ENCODE measurements around the gene ATP5PO. TPM values are rescaled to one million over a fixed set of nuclear protein-coding genes. Genes with fewer than 3 reads are reported as not detected.

Gene ATP5PO
- total and polyA plus RNA-seq, 2 of the 13 experiments (the other 11 are each of a cell fraction or from before 2014, with no cell fraction given), result 256 to 297 TPM

DNA sequence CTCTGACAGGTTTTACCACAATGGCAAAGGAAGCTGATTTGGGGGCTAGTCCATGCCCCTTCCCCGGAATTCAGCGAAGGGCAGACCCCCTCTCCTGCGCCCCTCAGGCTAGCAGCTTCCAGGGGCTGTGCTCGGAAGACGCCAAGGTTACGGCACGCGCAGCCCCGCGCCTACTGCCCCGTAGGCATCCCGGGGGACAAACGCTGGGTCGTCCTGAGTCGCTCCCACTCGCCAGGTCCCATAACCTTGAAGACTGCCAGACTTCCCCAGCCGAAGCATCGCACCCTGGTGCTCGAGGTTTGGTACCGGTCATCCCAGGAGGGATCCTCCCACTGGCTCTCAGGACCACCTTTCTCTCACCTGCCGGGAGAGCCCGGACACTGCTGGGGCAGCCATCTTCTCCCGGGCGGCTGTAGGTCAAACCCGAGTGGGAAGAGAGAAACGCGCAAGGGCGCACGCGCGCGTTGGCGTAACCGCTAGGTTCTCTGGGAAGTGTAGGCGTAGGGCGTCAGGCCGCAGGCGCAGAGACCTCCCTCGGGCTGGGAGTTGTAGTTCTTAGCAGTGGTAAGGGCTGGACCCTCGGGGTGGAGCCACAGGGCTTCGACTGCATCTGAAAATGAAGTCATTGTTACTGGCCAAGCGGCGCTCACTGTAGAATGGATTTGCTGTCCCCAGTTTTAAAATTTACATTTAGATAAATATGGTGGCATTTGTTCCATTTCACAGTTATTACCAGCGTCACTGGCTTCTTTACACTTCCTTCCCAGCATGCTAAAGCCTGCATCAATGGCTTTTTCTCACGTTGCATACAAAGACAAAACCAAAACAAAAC, at the start of gene ATP5PO (continued):
- TF ChIP-seq, protein P1, sequence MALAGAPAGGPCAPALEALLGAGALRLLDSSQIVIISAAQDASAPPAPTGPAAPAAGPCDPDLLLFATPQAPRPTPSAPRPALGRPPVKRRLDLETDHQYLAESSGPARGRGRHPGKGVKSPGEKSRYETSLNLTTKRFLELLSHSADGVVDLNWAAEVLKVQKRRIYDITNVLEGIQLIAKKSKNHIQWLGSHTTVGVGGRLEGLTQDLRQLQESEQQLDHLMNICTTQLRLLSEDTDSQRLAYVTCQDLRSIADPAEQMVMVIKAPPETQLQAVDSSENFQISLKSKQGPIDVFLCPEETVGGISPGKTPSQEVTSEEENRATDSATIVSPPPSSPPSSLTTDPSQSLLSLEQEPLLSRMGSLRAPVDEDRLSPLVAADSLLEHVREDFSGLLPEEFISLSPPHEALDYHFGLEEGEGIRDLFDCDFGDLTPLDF (CRISPR knock-in tag; IDR thresholded peaks at IDR 0.05), result no peak
- TF ChIP-seq PHF8 (CRISPR knock-in tag; IDR thresholded peaks at IDR 0.05) (peak; percentile 96), ZNF552 (CRISPR knock-in tag; IDR thresholded peaks at IDR 0.05; ENCODE audit: borderline replicate concordance) (0 out of 2 replicates have a peak, but pooled peaks have one; percentile 39), PCBP1 (IDR thresholded peaks at IDR 0.05; ENCODE audit: borderline replicate concordance, low read depth, low read length) (0 out of 2 replicates have a peak, but pooled peaks have one; percentile 28), ZNF264 (CRISPR knock-in tag; IDR thresholded peaks at IDR 0.05) (no peak), MYPOP (CRISPR knock-in tag; IDR thresholded peaks at IDR 0.05) (peak; percentile 46; the same call in 1 of the 2 replicates), ZNF710 (CRISPR knock-in tag; IDR thresholded peaks at IDR 0.05; ENCODE audit: borderline replicate concordance) (no peak), ZBTB14 (CRISPR knock-in tag; IDR thresholded peaks at IDR 0.05) (no peak), CHD4 (IDR thresholded peaks at IDR 0.05; ENCODE audit: borderline replicate concordance, low read length) (no peak), E2F5 (CRISPR knock-in tag; conservative IDR thresholded peaks at IDR 0.05) (no peak), ZNF234 (CRISPR knock-in tag; conservative IDR thresholded peaks at IDR 0.05) (no peak), KLF12 (CRISPR knock-in tag; IDR thresholded peaks at IDR 0.05; ENCODE audit: borderline replicate concordance) (no peak), REPIN1 (CRISPR knock-in tag; IDR thresholded peaks at IDR 0.05; ENCODE audit: borderline replicate concordance, low read depth) (no peak), GABPA (IDR thresholded peaks at IDR 0.05; ENCODE audit: low read depth, low read length) (no peak), GABPA (CRISPR knock-in tag; IDR thresholded peaks at IDR 0.05; ENCODE audit: low read depth) (peak; percentile 67)
- TF ChIP-seq, protein P2, sequence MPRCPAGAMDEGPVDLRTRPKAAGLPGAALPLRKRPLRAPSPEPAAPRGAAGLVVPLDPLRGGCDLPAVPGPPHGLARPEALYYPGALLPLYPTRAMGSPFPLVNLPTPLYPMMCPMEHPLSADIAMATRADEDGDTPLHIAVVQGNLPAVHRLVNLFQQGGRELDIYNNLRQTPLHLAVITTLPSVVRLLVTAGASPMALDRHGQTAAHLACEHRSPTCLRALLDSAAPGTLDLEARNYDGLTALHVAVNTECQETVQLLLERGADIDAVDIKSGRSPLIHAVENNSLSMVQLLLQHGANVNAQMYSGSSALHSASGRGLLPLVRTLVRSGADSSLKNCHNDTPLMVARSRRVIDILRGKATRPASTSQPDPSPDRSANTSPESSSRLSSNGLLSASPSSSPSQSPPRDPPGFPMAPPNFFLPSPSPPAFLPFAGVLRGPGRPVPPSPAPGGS (CRISPR knock-in tag; IDR thresholded peaks at IDR 0.05), result no peak
- TF ChIP-seq, protein P3, sequence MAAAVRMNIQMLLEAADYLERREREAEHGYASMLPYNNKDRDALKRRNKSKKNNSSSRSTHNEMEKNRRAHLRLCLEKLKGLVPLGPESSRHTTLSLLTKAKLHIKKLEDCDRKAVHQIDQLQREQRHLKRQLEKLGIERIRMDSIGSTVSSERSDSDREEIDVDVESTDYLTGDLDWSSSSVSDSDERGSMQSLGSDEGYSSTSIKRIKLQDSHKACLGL (CRISPR knock-in tag; IDR thresholded peaks at IDR 0.05), result no peak
- TF ChIP-seq, protein P4, sequence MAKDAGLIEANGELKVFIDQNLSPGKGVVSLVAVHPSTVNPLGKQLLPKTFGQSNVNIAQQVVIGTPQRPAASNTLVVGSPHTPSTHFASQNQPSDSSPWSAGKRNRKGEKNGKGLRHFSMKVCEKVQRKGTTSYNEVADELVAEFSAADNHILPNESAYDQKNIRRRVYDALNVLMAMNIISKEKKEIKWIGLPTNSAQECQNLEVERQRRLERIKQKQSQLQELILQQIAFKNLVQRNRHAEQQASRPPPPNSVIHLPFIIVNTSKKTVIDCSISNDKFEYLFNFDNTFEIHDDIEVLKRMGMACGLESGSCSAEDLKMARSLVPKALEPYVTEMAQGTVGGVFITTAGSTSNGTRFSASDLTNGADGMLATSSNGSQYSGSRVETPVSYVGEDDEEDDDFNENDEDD (CRISPR knock-in tag; IDR thresholded peaks at IDR 0.05; ENCODE audit: borderline replicate concordance), result peak; percentile 43
